Stimulated activated effector memory CD8-positive, alpha-beta T cell treated with anti-CD3 and anti-CD28 coated beads, Interleukin-12 subunit alpha, Interleukin-12 subunit beta, amount 100 ng/mL, for 72 hours (primary cell): ENCODE results near the gene C14orf119.
A peak's percentile ranks its signal among the peaks of the same experiment; 100 is the strongest.

ENCODE experiments used
- ATAC-seq: fragments of 150-1000 bp; cut with Tn5 transposase; 2 replicates; pipeline ENCODE4 v1.10.0; 2021
- DNase-seq, 2 donors: peaks; one replicate each; pipeline ENCODE4 v3.0.0; 2021 to 2022; ENCODE audit warnings: low spot score in 2 of 2
- H3K27ac Mint-ChIP-seq: one replicate; pipeline ENCODE4 v1.8.0; 2022; ENCODE audit warnings: mild to moderate bottlenecking, mixed read lengths
- H3K36me3 Mint-ChIP-seq: one replicate; pipeline ENCODE4 v1.8.0; 2022; ENCODE audit warnings: mild to moderate bottlenecking, mixed read lengths
- H3K4me1 Mint-ChIP-seq: one replicate; pipeline ENCODE4 v1.8.0; 2022; ENCODE audit warnings: mixed read lengths
- H3K4me3 Mint-ChIP-seq: one replicate; pipeline ENCODE4 v1.8.0; 2022; ENCODE audit warnings: mild to moderate bottlenecking, mixed read lengths
- H3K9me3 Mint-ChIP-seq: one replicate; pipeline ENCODE4 v1.8.0; 2022; ENCODE audit warnings: mixed read lengths

C14orf119 gene

GRCh38 chr14:23071244-23071920, 23.9 kb upstream of the C14orf119 start:
- peak; percentile 96 for ATAC-seq
- peak; percentile 42 to 81 for DNase-seq
- H3K4me3 Mint-ChIP-seq: peak overlapping the region; percentile 93
- H3K9me3 Mint-ChIP-seq: no peaks in the 10 kb centered on the region
- peaks cover 37% of the 10 kb centered on the region for H3K4me1 Mint-ChIP-seq
- peaks cover 28% of the 10 kb centered on the region for H3K36me3 Mint-ChIP-seq
- H3K27ac Mint-ChIP-seq: peak overlapping the region; percentile 92

- Mint-ChIP-seq H3K4me3 (peak overlapping the region; percentile 93), H3K4me1 (peaks cover 37% of the 10 kb centered on the region), H3K27ac (peak overlapping the region; percentile 92), H3K9me3 (no peaks in the 10 kb centered on the region), H3K36me3 (peaks cover 22% of the 10 kb centered on the region)
- DNase-seq (no peak), ATAC-seq (no peak)
Observed at GRCh38 chr14:23071921-23072539, 23.3 kb upstream of the C14orf119 start.

- no peak overlapping the region for H3K4me3 Mint-ChIP-seq
- no peak overlapping the region for H3K27ac Mint-ChIP-seq
- H3K4me1 Mint-ChIP-seq: peaks cover 29% of the 10 kb centered on the region
- DNase-seq: no peak
- H3K36me3 Mint-ChIP-seq: no peaks in the 10 kb centered on the region
- ATAC-seq: no peak
- no peaks in the 10 kb centered on the region for H3K9me3 Mint-ChIP-seq
Observed at GRCh38 chr14:23074906-23075305, 20.4 kb upstream of the C14orf119 start.

GRCh38 chr14:23076785-23077408, 18.4 kb upstream of the C14orf119 start:
- DNase-seq (no peak), ATAC-seq (peak; percentile 51)
- H3K4me3 Mint-ChIP-seq: no peak overlapping the region
- no peaks in the 10 kb centered on the region for H3K9me3 Mint-ChIP-seq
- H3K36me3 Mint-ChIP-seq: no peaks in the 10 kb centered on the region
- peaks cover 19% of the 10 kb centered on the region for H3K4me1 Mint-ChIP-seq
- no peak overlapping the region for H3K27ac Mint-ChIP-seq

GRCh38 chr14:23077962-23078361, 17.3 kb upstream of the C14orf119 start:
- H3K4me3 Mint-ChIP-seq: no peak overlapping the region
- H3K4me1 Mint-ChIP-seq: peaks cover 15% of the 10 kb centered on the region
- H3K9me3 Mint-ChIP-seq: no peaks in the 10 kb centered on the region
- no peak for ATAC-seq
- H3K27ac Mint-ChIP-seq: peak overlapping the region; percentile 32
- no peaks in the 10 kb centered on the region for H3K36me3 Mint-ChIP-seq
- no peak for DNase-seq

GRCh38 chr14:23078692-23079116, 16.6 kb upstream of the C14orf119 start:
- Mint-ChIP-seq H3K4me1 (peaks cover 15% of the 10 kb centered on the region), H3K9me3 (no peaks in the 10 kb centered on the region), H3K4me3 (no peak overlapping the region), H3K36me3 (no peaks in the 10 kb centered on the region), H3K27ac (peak overlapping the region; percentile 74)
- peak; percentile 64 for ATAC-seq
- no peak for DNase-seq

GRCh38 chr14:23079716-23080115, 15.6 kb upstream of the C14orf119 start:
- no peak for DNase-seq
- ATAC-seq: no peak
- no peak overlapping the region for H3K4me3 Mint-ChIP-seq
- peak overlapping the region; percentile 74 for H3K27ac Mint-ChIP-seq
- H3K9me3 Mint-ChIP-seq: no peaks in the 10 kb centered on the region
- peaks cover 15% of the 10 kb centered on the region for H3K4me1 Mint-ChIP-seq
- no peaks in the 10 kb centered on the region for H3K36me3 Mint-ChIP-seq

GRCh38 chr14:23080474-23080873, 14.8 kb upstream of the C14orf119 start:
- ATAC-seq (no peak), DNase-seq (no peak)
- no peak overlapping the region for H3K4me3 Mint-ChIP-seq
- H3K9me3 Mint-ChIP-seq: no peaks in the 10 kb centered on the region
- peak overlapping the region; percentile 74 for H3K27ac Mint-ChIP-seq
- no peaks in the 10 kb centered on the region for H3K36me3 Mint-ChIP-seq
- H3K4me1 Mint-ChIP-seq: peaks cover 18% of the 10 kb centered on the region

- Mint-ChIP-seq H3K9me3 (no peaks in the 10 kb centered on the region), H3K4me3 (peak overlapping the region; percentile 15), H3K36me3 (no peaks in the 10 kb centered on the region), H3K27ac (peak overlapping the region; percentile 82), H3K4me1 (peaks cover 33% of the 10 kb centered on the region)
- peak; percentile 66 for ATAC-seq
- no peak for DNase-seq
Observed at GRCh38 chr14:23085458-23085857, 9.8 kb upstream of the C14orf119 start.

GRCh38 chr14:23086565-23086964, 8.7 kb upstream of the C14orf119 start:
- Mint-ChIP-seq H3K27ac (no peak overlapping the region), H3K4me3 (no peak overlapping the region), H3K9me3 (no peaks in the 10 kb centered on the region), H3K4me1 (peaks cover 30% of the 10 kb centered on the region), H3K36me3 (no peaks in the 10 kb centered on the region)
- DNase-seq (no peak), ATAC-seq (no peak)

- DNase-seq: no peak
- H3K9me3 Mint-ChIP-seq: no peaks in the 10 kb centered on the region
- peaks cover 38% of the 10 kb centered on the region for H3K4me1 Mint-ChIP-seq
- ATAC-seq: no peak
- H3K4me3 Mint-ChIP-seq: no peak overlapping the region
- H3K36me3 Mint-ChIP-seq: no peaks in the 10 kb centered on the region
- peak overlapping the region; percentile 3 for H3K27ac Mint-ChIP-seq
Observed at GRCh38 chr14:23089498-23090253, 5.6 kb upstream of the C14orf119 start.

GRCh38 chr14:23090254-23090636, 5.1 kb upstream of the C14orf119 start:
- H3K36me3 Mint-ChIP-seq: no peaks in the 10 kb centered on the region
- no peak overlapping the region for H3K4me3 Mint-ChIP-seq
- peaks cover 37% of the 10 kb centered on the region for H3K4me1 Mint-ChIP-seq
- DNase-seq: no peak
- no peak for ATAC-seq
- no peaks in the 10 kb centered on the region for H3K9me3 Mint-ChIP-seq
- H3K27ac Mint-ChIP-seq: no peak overlapping the region

- H3K36me3 Mint-ChIP-seq: peaks cover under 1% of the 10 kb centered on the region
- DNase-seq (no peak), ATAC-seq (no peak)
- no peak overlapping the region for H3K4me3 Mint-ChIP-seq
- no peaks in the 10 kb centered on the region for H3K9me3 Mint-ChIP-seq
- peaks cover 25% of the 10 kb centered on the region for H3K4me1 Mint-ChIP-seq
- H3K27ac Mint-ChIP-seq: no peak overlapping the region
Observed at GRCh38 chr14:23091294-23092225, 3.7 kb upstream of the C14orf119 start.

GRCh38 chr14:23093104-23093503, 2.2 kb upstream of the C14orf119 start:
- H3K36me3 Mint-ChIP-seq: peaks cover 16% of the 10 kb centered on the region
- no peaks in the 10 kb centered on the region for H3K9me3 Mint-ChIP-seq
- no peak overlapping the region for H3K27ac Mint-ChIP-seq
- H3K4me3 Mint-ChIP-seq: no peak overlapping the region
- DNase-seq (no peak), ATAC-seq (no peak)
- H3K4me1 Mint-ChIP-seq: peaks cover 30% of the 10 kb centered on the region
